A549 (cell line): ENCODE data around the gene ASGR1. TPM values are rescaled to one million over a fixed set of nuclear protein-coding genes. Genes with fewer than 3 reads are reported as not detected.
A peak's percentile ranks its signal among the peaks of the same experiment; 100 is the strongest.

ENCODE experiments used
- ATAC-seq, 2 experiments: fragments of 200-7000 bp in 1 of 2; fragments of >200 bp in 1 of 2; cut with Nextera tagmentation in 1 of 2; cut with Tn5 transposase in 1 of 2; 3 replicates each; pipeline versions ENCODE4 v1.8.0 to v1.9.1; 2018 to 2020; ENCODE audit warnings: mild to moderate bottlenecking in 1 of 2, moderate library complexity in 1 of 2
- CTCF ChIA-PET: fragments of 300-600 bp; sonication (Branson Sonifier 250); formaldehyde crosslinking; extraction: SDS; loops from one replicate; lab custom pipeline; 2021; ENCODE audit warnings: antibody characterized with exemption, inconsistent platforms; lab: Yijun Ruan, JAX
- POLR2A ChIA-PET: fragments of 350-600 bp; formaldehyde crosslinking; extraction: SDS; loops from one replicate; lab custom pipeline; 2021; ENCODE audit warnings: antibody characterized with exemption, inconsistent platforms; lab: Yijun Ruan, JAX
- DNase-seq, 2 experiments: peaks; one replicate each; pipeline versions ENCODE4 v3.0.0 to v3.0.0-alpha.2; 2011 to 2016; ENCODE audit warnings: low read depth in 1 of 2, low spot score in 1 of 2
- FAIRE-seq: peaks from 2 replicates; lab custom pipeline; 2011; peaks lifted over from hg19 to GRCh38; lab: Jason Lieb, UNC
- H3K27ac ChIP-seq, 2 experiments: fragments of >200 bp; sonication (Bioruptor Twin); formaldehyde crosslinking; 3 replicates each; pipeline ENCODE4 v1.5.1; 2016 to 2017
- H3K4me1 ChIP-seq: fragments of >200 bp; sonication (Bioruptor Twin); formaldehyde crosslinking; 3 replicates; pipeline ENCODE4 v1.6.1; 2016
- H3K4me2 ChIP-seq: fragments of >200 bp; sonication (Bioruptor Twin); formaldehyde crosslinking; 3 replicates; pipeline ENCODE4 v1.6.1; 2016
- H3K4me3 ChIP-seq: fragments of >200 bp; sonication (Bioruptor Twin); formaldehyde crosslinking; 3 replicates; pipeline ENCODE4 v1.5.1; 2016
- H3K9me3 ChIP-seq: fragments of >200 bp; sonication (Bioruptor Twin); formaldehyde crosslinking; 3 replicates; pipeline ENCODE4 v1.6.1; 2016
- BHLHE40 ChIP-seq: IDR thresholded peaks from 2 replicates; pipeline ENCODE4 v1.6.1; 2012; ENCODE audit warnings: low read depth, low read length, inconsistent platforms
- CHD2 ChIP-seq: fragments of 150-350 bp; IDR thresholded peaks from 2 replicates; pipeline ENCODE4 v1.6.1; 2014; ENCODE audit warnings: low read length; ENCODE audit not compliant: partially characterized antibody
- EHF ChIP-seq: fragments of 250-450 bp; sonication (Bioruptor Pico); IDR thresholded peaks from 2 replicates; pipeline ENCODE4 v1.5.0; 2020; ENCODE audit warnings: mild to moderate bottlenecking
- EHMT2 ChIP-seq: fragments of 200-600 bp; sonication (generic); IDR thresholded peaks from 2 replicates; pipeline ENCODE4 v1.6.1; 2016; ENCODE audit warnings: antibody characterized with exemption, low read depth, mild to moderate bottlenecking, moderate library complexity
- FOSB ChIP-seq: fragments of 250-450 bp; sonication (Bioruptor Pico); IDR thresholded peaks from 2 replicates; pipeline ENCODE4 v1.5.0; 2020; ENCODE audit warnings: mild to moderate bottlenecking, moderate library complexity
- FOXS1 ChIP-seq: fragments of 250-450 bp; sonication (Bioruptor Pico); IDR thresholded peaks from 2 replicates; pipeline ENCODE4 v1.5.0; 2020; ENCODE audit warnings: mild to moderate bottlenecking, moderate library complexity
- HEYL ChIP-seq: fragments of 250-450 bp; sonication (Bioruptor Pico); IDR thresholded peaks from 2 replicates; pipeline ENCODE4 v1.8.0; 2021; ENCODE audit warnings: mild to moderate bottlenecking, moderate library complexity
- MAFK ChIP-seq: fragments of 450-650 bp; IDR thresholded peaks from 2 replicates; pipeline ENCODE4 v1.6.1; 2014; ENCODE audit not compliant: partially characterized antibody
- MAZ ChIP-seq: fragments of 150-350 bp; IDR thresholded peaks from 2 replicates; pipeline ENCODE4 v1.6.1; 2014; ENCODE audit warnings: antibody characterized with exemption, low read depth, low read length, borderline replicate concordance
- PHF8 ChIP-seq: fragments of 200-600 bp; sonication (generic); IDR thresholded peaks from 2 replicates; pipeline ENCODE4 v1.6.1; 2016; ENCODE audit warnings: low read depth, mild to moderate bottlenecking, antibody characterized with exemption, moderate library complexity, borderline replicate concordance
- RAD21 ChIP-seq, 2 experiments: fragments of >200 bp in 1 of 2; sonication (Bioruptor Twin) in 1 of 2; formaldehyde crosslinking in 1 of 2; IDR thresholded peaks in 1 of 2; conservative IDR thresholded peaks in 1 of 2; 2 replicates in 1 of 2; 3 replicates in 1 of 2; pipeline ENCODE4 v1.6.1; 2012 to 2018; ENCODE audit warnings: inconsistent platforms in 1 of 2
- SMC3 ChIP-seq: fragments of >200 bp; sonication (Bioruptor Twin); formaldehyde crosslinking; IDR thresholded peaks from 3 replicates; pipeline ENCODE4 v1.6.1; 2018; ENCODE audit warnings: inconsistent platforms
- ZNF302 ChIP-seq: fragments of 250-450 bp; sonication (Bioruptor Pico); IDR thresholded peaks from 2 replicates; pipeline ENCODE4 v1.9.0; 2021; ENCODE audit warnings: inconsistent platforms, mild to moderate bottlenecking, moderate library complexity
- ZSCAN20 ChIP-seq: fragments of 250-450 bp; sonication (Bioruptor Pico); IDR thresholded peaks from 2 replicates; pipeline ENCODE4 v1.8.0; 2022; ENCODE audit warnings: mild to moderate bottlenecking, moderate library complexity
- WGBS: methylation state at CpG from one replicate; pipeline ENCODE4 v1.1.6; 2017; ENCODE audit errors: missing lambda C conversion rate; 5-methylcytosine and 5-hydroxymethylcytosine counted together
- polyA plus RNA-seq, 4 experiments: library from polyadenylated mRNA; depleted of rRNA in 3 of 4; stranded (reverse); fragments of >200 nt; fragmentation: RNase III in 1 of 4; extraction: RNeasy Plus Mini Kit Qiagen cat#74134 plus additional on column Dnase treatment in 1 of 4; gene quantifications; 2 replicates in 3 of 4; 3 replicates in 1 of 4; pipeline ENCODE4 v1.2.3, GENCODE V29; 2011 to 2017
- TF ChIP-seq, protein P1 (sequence below): fragments of 200-600 bp; sonication (generic); IDR thresholded peaks from 2 replicates; pipeline ENCODE4 v1.6.1; 2016; ENCODE audit warnings: antibody characterized with exemption, mild to moderate bottlenecking, moderate library complexity
- TF ChIP-seq, protein P2 (sequence below): IDR thresholded peaks from 2 replicates; pipeline ENCODE4 v1.6.1; 2012; ENCODE audit warnings: low read depth, borderline replicate concordance
- TF ChIP-seq, protein P3 (sequence below): IDR thresholded peaks from 2 replicates; pipeline ENCODE4 v1.6.1; 2012

The ASGR1 gene
- polyA plus RNA-seq, 2 of the 4 experiments (the other 2 are of a cell fraction): 1.6 to 2.6 TPM

DNA sequence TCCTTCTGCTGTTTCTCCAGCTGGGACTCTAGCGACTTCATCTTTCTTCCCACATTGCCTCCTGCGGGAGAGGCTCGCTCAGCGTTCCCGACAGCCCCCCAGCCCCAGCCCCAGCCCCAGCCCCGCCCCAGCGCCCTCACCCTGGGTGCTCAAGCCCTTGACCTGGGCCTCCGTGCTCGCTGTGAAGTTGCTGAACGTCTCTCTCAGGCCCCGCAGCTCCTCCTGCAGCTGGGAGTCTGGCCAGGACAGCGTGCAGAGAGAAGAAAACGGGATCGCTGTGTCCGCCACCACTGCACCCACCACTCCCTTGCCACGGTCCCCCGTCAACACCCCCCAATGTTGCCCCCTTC lies 2.4 kb downstream of the ASGR1 start (continued):
- TF ChIP-seq, protein P1, sequence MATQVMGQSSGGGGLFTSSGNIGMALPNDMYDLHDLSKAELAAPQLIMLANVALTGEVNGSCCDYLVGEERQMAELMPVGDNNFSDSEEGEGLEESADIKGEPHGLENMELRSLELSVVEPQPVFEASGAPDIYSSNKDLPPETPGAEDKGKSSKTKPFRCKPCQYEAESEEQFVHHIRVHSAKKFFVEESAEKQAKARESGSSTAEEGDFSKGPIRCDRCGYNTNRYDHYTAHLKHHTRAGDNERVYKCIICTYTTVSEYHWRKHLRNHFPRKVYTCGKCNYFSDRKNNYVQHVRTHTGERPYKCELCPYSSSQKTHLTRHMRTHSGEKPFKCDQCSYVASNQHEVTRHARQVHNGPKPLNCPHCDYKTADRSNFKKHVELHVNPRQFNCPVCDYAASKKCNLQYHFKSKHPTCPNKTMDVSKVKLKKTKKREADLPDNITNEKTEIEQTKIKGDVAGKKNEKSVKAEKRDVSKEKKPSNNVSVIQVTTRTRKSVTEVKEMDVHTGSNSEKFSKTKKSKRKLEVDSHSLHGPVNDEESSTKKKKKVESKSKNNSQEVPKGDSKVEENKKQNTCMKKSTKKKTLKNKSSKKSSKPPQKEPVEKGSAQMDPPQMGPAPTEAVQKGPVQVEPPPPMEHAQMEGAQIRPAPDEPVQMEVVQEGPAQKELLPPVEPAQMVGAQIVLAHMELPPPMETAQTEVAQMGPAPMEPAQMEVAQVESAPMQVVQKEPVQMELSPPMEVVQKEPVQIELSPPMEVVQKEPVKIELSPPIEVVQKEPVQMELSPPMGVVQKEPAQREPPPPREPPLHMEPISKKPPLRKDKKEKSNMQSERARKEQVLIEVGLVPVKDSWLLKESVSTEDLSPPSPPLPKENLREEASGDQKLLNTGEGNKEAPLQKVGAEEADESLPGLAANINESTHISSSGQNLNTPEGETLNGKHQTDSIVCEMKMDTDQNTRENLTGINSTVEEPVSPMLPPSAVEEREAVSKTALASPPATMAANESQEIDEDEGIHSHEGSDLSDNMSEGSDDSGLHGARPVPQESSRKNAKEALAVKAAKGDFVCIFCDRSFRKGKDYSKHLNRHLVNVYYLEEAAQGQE: no peak
- TF ChIP-seq EHF (CRISPR knock-in tag) (no peak), ZSCAN20 (CRISPR knock-in tag) (no peak)

DNA sequence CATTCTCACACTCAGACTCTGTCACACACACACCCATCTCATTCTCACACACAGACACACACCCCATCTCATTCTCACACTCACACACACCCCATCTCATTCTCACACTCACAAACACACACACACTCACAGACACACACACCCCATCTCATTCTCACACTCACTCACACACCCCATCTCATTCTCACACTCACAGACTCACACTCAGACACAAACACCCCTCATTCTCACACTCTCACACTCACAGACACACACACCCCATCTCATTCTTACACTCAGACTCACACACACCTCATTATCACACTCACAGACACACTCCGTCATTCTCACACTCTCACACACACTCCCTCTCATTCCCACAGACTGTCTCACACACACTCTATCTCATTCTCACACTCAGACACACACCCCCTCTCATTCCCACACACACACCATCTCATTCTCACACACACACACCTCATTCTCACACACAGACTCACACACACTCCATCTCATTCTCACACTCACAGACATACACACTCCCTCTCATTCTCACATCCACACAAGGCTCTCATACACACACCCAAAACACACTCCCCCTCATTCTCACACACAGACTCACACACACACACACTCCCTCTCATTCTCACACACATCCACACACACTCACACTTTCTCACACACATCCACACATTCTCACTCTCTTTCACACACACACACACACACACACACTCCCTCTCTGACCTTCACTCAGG lies 2.9 kb downstream of the ASGR1 start:
- no peak for ATAC-seq
- ChIA-PET POLR2A (no interaction called here), CTCF (interaction anchor here (1.4 to 10.7 kb wide), 19 partner anchors 11 to 199 kb away, joined by 4 to 314 read pairs (median 12); partner anchors contain the start of gene SLC16A11)
- H3K27ac ChIP-seq: no peak overlapping the region; a peak in 1 of 6 replicates
- 70% methylated on average over 1 of the region's 1 CpG for WGBS
- FAIRE-seq: no peak
- H3K4me3 ChIP-seq: no peak overlapping the region
- no peaks in the 10 kb centered on the region for H3K9me3 ChIP-seq
- TF ChIP-seq, protein P2, sequence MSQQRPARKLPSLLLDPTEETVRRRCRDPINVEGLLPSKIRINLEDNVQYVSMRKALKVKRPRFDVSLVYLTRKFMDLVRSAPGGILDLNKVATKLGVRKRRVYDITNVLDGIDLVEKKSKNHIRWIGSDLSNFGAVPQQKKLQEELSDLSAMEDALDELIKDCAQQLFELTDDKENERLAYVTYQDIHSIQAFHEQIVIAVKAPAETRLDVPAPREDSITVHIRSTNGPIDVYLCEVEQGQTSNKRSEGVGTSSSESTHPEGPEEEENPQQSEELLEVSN: no peak
- TF ChIP-seq PHF8: no peak
- TF ChIP-seq FOXS1 (CRISPR knock-in tag): no peak
- no peak for TF ChIP-seq HEYL (CRISPR knock-in tag)
- TF ChIP-seq MAZ: no peak
- TF ChIP-seq, all 56 proteins: peak for 0
- Histone ChIP-seq H3K4me1 (peaks cover 24% of the 10 kb centered on the region), H3K4me2 (no peak overlapping the region)
- DNase-seq: no peak

DNA sequence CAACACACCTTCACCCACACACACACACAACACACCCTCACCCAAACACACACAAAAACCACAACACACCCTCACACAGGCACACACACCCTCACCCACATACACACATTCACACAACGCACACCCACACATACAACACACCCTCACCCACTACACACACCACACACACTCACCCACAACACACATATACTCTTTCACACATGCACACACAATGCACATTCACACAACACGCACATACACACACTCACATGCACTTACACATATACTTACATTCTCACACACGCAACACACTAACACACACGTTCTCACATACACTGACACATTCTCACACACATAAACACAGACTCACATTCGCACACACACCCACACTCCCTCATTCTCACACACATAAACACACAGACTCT lies 3.8 kb downstream of the ASGR1 start:
- H3K4me3 ChIP-seq: no peak overlapping the region

DNA sequence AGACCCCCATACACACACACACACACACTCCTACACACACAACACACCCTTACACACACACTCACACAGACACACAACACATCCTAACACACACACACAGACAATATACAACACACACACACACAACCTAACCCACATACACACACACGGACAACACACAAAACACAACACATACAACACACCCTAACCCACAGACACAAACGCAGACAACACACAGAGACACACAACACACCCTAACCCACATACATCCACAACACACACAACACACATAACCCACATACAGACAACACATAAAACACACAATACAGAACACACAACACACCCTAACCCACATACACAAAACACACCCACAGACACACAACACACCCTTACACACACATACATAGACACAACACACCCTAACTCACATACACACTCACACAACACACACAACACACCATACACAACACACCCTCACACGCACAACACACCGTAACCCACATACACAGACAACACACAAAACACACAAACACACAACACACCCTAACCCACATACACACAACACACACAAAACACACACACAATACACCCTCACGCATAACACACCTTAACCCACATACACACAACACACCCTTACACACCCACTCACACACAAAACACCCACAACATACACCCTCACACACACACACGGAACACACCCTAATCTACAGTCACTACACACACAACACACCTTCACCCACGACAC lies 4.4 kb downstream of the ASGR1 start:
- DNase-seq: no peak
- CTCF ChIA-PET: interaction anchor here (1.1 to 1.7 kb wide), 2 partner anchors 38 to 123 kb away, joined by 4 to 12 read pairs; no protein-coding TSS in a partner anchor
- POLR2A ChIA-PET: no interaction called here
- Histone ChIP-seq H3K4me2 (no peak overlapping the region), H3K9me3 (no peaks in the 10 kb centered on the region), H3K27ac (no peak overlapping the region), H3K4me3 (no peak overlapping the region), H3K4me1 (peaks cover 26% of the 10 kb centered on the region)
- TF ChIP-seq BHLHE40 (no peak), CHD2 (no peak), SMC3 (no peak), RAD21 (conservative IDR thresholded peaks at IDR 0.05 in 1 of 2, IDR thresholded peaks at IDR 0.05 in 1 of 2) (no peak), EHMT2 (no peak), MAFK (no peak), FOSB (CRISPR knock-in tag) (no peak)
- TF ChIP-seq, protein P3, sequence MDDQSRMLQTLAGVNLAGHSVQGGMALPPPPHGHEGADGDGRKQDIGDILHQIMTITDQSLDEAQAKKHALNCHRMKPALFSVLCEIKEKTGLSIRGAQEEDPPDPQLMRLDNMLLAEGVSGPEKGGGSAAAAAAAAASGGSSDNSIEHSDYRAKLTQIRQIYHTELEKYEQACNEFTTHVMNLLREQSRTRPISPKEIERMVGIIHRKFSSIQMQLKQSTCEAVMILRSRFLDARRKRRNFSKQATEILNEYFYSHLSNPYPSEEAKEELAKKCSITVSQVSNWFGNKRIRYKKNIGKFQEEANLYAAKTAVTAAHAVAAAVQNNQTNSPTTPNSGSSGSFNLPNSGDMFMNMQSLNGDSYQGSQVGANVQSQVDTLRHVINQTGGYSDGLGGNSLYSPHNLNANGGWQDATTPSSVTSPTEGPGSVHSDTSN: no peak
- FAIRE-seq: peak; percentile 67
- 68% methylated on average over 7 of the region's 7 CpGs for WGBS
- ATAC-seq: no peak

More for the DNA sequence above, 3.8 kb downstream of the ASGR1 start:
- DNase-seq (no peak), ATAC-seq (no peak), FAIRE-seq (peak; percentile 49)
- POLR2A ChIA-PET: no interaction called here
- no peaks in the 10 kb centered on the region for H3K9me3 ChIP-seq
- peaks cover 26% of the 10 kb centered on the region for H3K4me1 ChIP-seq
- H3K27ac ChIP-seq: no peak overlapping the region
- CTCF ChIA-PET: no interaction called here
- TF ChIP-seq ZSCAN20 (CRISPR knock-in tag) (no peak), ZNF302 (CRISPR knock-in tag) (no peak), SMC3 (no peak)
- WGBS: 72% methylated on average over 5 of the region's 5 CpGs
- no peak overlapping the region for H3K4me2 ChIP-seq
